IMR-90 (cell line): Measurements from ENCODE around the gene ECT2. TPM values are rescaled to one million over a fixed set of nuclear protein-coding genes. Genes with fewer than 3 reads are reported as not detected.

ENCODE experiments used
- ATAC-seq: fragments of 200-7000 bp; cut with Tn5 transposase; 2 replicates; pipeline ENCODE4 v1.9.1; 2020; ENCODE audit warnings: low read depth, mild to moderate bottlenecking, moderate library complexity
- BruUV-seq: library from RNA; stranded (reverse); fragments of 400-500 nt; replicated peaks from 2 replicates; lab custom pipeline; 2021; lab: Mats Ljungman, UMichigan
- CTCF ChIA-PET: fragments of 300-600 bp; formaldehyde crosslinking; extraction: SDS; loops from one replicate; lab custom pipeline; 2021; ENCODE audit warnings: antibody characterized with exemption; lab: Yijun Ruan, JAX
- POLR2A ChIA-PET: fragments of 300-600 bp; sonication (Branson Sonifier 250); formaldehyde crosslinking; loops from one replicate; lab custom pipeline; 2022; ENCODE audit warnings: antibody characterized with exemption; ENCODE audit not compliant: unreplicated experiment; lab: Charles Lee
- DNase-seq: peaks from one replicate; pipeline ENCODE4 v3.0.0; 2013
- H2AFZ ChIP-seq: replicated peaks from 2 replicates; pipeline ENCODE3; 2013; ENCODE audit warnings: low read length, mild to moderate bottlenecking; ENCODE audit not compliant: poor library complexity
- H2AK5ac ChIP-seq: 2 replicates; pipeline ENCODE4 v1.6.1; 2013; ENCODE audit warnings: low read depth, low read length, inconsistent platforms
- H2AK9ac ChIP-seq: replicated peaks from 2 replicates; pipeline ENCODE3; 2013; ENCODE audit warnings: mild to moderate bottlenecking, low read depth, low read length, moderate library complexity; ENCODE audit not compliant: poor library complexity
- H2BK120ac ChIP-seq: 2 replicates; pipeline ENCODE4 v1.6.1; 2013; ENCODE audit warnings: low read depth, low read length, inconsistent platforms
- H2BK15ac ChIP-seq: 3 replicates; pipeline ENCODE4 v1.6.1; 2013; ENCODE audit warnings: low read depth, low read length, inconsistent platforms
- H2BK20ac ChIP-seq: 2 replicates; pipeline ENCODE4 v1.6.1; 2013; ENCODE audit warnings: low read depth, mild to moderate bottlenecking, inconsistent platforms, low read length, moderate library complexity
- H2BK5ac ChIP-seq: 2 replicates; pipeline ENCODE4 v1.6.1; 2013; ENCODE audit warnings: mild to moderate bottlenecking, low read depth, low read length, inconsistent platforms; ENCODE audit not compliant: poor library complexity, severe bottlenecking
- H3K14ac ChIP-seq: replicated peaks from 2 replicates; pipeline ENCODE4 v1.6.1; 2013; ENCODE audit warnings: low read depth, low read length, inconsistent platforms
- H3K18ac ChIP-seq: 2 replicates; pipeline ENCODE4 v1.6.1; 2013; ENCODE audit warnings: low read depth, low read length, control low read depth
- H3K23ac ChIP-seq: 2 replicates; pipeline ENCODE4 v1.6.1; 2013; ENCODE audit warnings: low read depth, low read length, inconsistent platforms
- H3K27ac ChIP-seq: 2 replicates; pipeline ENCODE4 v1.5.1; 2013; ENCODE audit warnings: mild to moderate bottlenecking, control low read depth, low read length; ENCODE audit not compliant: insufficient read depth
- H3K27me3 ChIP-seq: 2 replicates; pipeline ENCODE4 v1.6.1; 2013; ENCODE audit warnings: low read length; ENCODE audit not compliant: control insufficient read depth, insufficient read depth
- H3K36me3 ChIP-seq: 2 replicates; pipeline ENCODE4 v1.6.1; 2013; ENCODE audit warnings: low read length, mixed read lengths; ENCODE audit not compliant: control insufficient read depth, insufficient read depth
- H3K4ac ChIP-seq: 2 replicates; pipeline ENCODE4 v1.6.1; 2013; ENCODE audit warnings: low read depth, low read length, inconsistent platforms
- H3K4me1 ChIP-seq: 2 replicates; pipeline ENCODE4 v1.6.1; 2013; ENCODE audit warnings: low read length, mixed read lengths; ENCODE audit not compliant: control insufficient read depth, insufficient read depth
- H3K4me2 ChIP-seq: 2 replicates; pipeline ENCODE4 v1.6.1; 2013; ENCODE audit warnings: low read depth, mild to moderate bottlenecking, control low read depth, low read length, moderate library complexity
- H3K4me3 ChIP-seq: 2 replicates; pipeline ENCODE4 v1.5.1; 2013; ENCODE audit warnings: low read depth, mild to moderate bottlenecking, control low read depth, low read length, moderate library complexity; ENCODE audit not compliant: insufficient read depth
- H3K56ac ChIP-seq: 2 replicates; pipeline ENCODE4 v1.6.1; 2013; ENCODE audit warnings: low read length, inconsistent platforms; ENCODE audit not compliant: insufficient read depth; ENCODE audit errors: extremely low read depth
- H3K79me1 ChIP-seq, 2 experiments: 2 replicates each; pipeline ENCODE4 v1.6.1; 2013; ENCODE audit warnings: low read length in 2 of 2, inconsistent platforms in 1 of 2, low read depth in 1 of 2
- H3K9ac ChIP-seq: 2 replicates; pipeline ENCODE4 v1.6.1; 2013; ENCODE audit warnings: low read depth, low read length, control low read depth
- H3K9me1 ChIP-seq: 2 replicates; pipeline ENCODE4 v1.6.1; 2013; ENCODE audit warnings: low read length, inconsistent platforms; ENCODE audit not compliant: insufficient read depth
- H3K9me3 ChIP-seq: 2 replicates; pipeline ENCODE4 v1.6.1; 2013; ENCODE audit warnings: low read length; ENCODE audit not compliant: control insufficient read depth, insufficient read depth
- H4K20me1 ChIP-seq: 2 replicates; pipeline ENCODE4 v1.6.1; 2013; ENCODE audit warnings: low read length, inconsistent platforms; ENCODE audit not compliant: insufficient read depth
- H4K5ac ChIP-seq: 2 replicates; pipeline ENCODE4 v1.6.1; 2013; ENCODE audit warnings: mild to moderate bottlenecking, low read depth, low read length, control low read depth
- H4K8ac ChIP-seq, 2 experiments: 2 replicates each; pipeline ENCODE4 v1.6.1; 2013; ENCODE audit warnings: low read depth in 2 of 2, low read length in 2 of 2, control low read depth in 1 of 2, inconsistent platforms in 1 of 2
- H4K91ac ChIP-seq: 2 replicates; pipeline ENCODE4 v1.6.1; 2013; ENCODE audit warnings: low read depth, low read length, inconsistent platforms; ENCODE audit not compliant: insufficient read depth
- POLR2A ChIP-seq: IDR thresholded peaks from 2 replicates; pipeline ENCODE4 v1.6.1; 2012; ENCODE audit warnings: mild to moderate bottlenecking, low read depth, low read length
- RFX5 ChIP-seq: IDR thresholded peaks from 2 replicates; pipeline ENCODE4 v1.8.0; 2012; ENCODE audit warnings: low read depth, mild to moderate bottlenecking, low read length, moderate library complexity
- WGBS, 2 experiments: methylation state at CpG; one replicate each; pipeline versions ENCODE4 v1.1.5 to v1.1.7; 2013; ENCODE audit warnings: missing lambda C conversion rate in 2 of 2; ENCODE audit not compliant: insufficient read length in 1 of 2; ENCODE audit errors: extremely low coverage in 2 of 2; 5-methylcytosine and 5-hydroxymethylcytosine counted together
- dilution Hi-C: fragments of 300-500 bp; cut with HindIII; formaldehyde crosslinking; loops from one replicate; pipeline ENCODE4 v1.14.3; 2018; ENCODE audit warnings: low sequenced_read_pairs; ENCODE audit not compliant: unreplicated experiment
- in situ Hi-C: fragments of 300-500 bp; cut with MboI; formaldehyde crosslinking; loops from 3 replicates; pipeline ENCODE4 v1.14.3; 2019; ENCODE audit warnings: low sequenced_read_pairs, inconsistent platforms, mixed read lengths
- intact Hi-C: fragments of 100-400 bp; cut with micrococcal nuclease; formaldehyde crosslinking; loops from 2 replicates; pipeline ENCODE4 v1.10.0; 2022
- polyA plus RNA-seq, 3 experiments: library from polyadenylated mRNA; depleted of rRNA; stranded (reverse); fragments of >200 nt; gene quantifications; 2 replicates each; pipeline ENCODE4 v1.2.3, GENCODE V29; 2012; ENCODE audit warnings: low replicate concordance in 1 of 3
- total RNA-seq: library from RNA; depleted of rRNA; stranded (reverse); fragments of >200 nt; gene quantifications from 2 replicates; pipeline ENCODE4 v1.2.3, GENCODE V29; 2012

The ECT2 gene
- total and polyA plus RNA-seq, 2 of the 4 experiments (the other 2 are of a cell fraction) = 18.1 to 37.8 TPM

DNA sequence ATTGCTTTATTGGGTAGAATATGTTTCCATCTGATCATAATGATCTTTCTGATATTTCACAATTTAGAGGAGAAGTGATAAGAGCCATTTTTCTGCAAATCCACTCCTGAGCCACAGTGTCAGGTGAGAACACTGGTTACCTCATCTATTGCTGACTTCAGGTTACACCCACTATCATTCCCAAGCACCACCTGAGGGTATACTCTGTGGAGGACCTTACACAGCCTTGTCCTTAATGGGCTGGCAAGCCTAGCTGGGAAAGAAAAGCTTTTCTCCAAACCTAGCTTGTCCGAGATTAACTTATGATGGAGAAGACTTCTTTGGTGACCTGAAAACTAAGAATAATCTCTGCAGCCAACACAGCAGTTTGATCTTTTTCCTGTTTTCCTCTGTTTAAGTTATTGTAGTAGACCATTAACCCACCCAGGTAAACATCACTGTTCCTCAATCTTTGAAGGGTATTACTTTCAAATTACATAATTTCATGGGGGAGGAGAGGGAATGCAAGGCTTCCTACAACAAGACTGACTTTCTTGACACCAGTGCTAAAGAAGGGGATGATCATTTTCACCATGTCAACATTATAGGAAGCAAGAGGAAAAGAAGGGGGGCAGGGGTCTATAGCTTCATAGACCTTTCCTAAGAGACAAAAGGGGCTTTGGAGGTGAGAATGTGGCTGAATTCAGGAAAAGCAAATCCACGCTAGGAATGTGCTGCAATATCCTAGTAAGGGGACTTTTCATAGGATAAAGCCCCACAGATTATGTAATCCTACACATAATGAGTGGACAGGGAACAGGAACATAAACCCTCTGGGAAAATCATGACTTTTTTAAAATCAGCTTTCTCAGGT lies 41.4 kb upstream of the ECT2 start:
- Histone ChIP-seq H3K56ac (no peak overlapping the region), H3K23ac (peak overlapping the region; percentile 79), H3K9ac (no peak overlapping the region; the same call in 1 of the 2 replicates), H3K18ac (no peak overlapping the region), H3K79me1 (peaks cover 18 to 53% of the 10 kb centered on the region in 2 experiments), H4K91ac (no peak overlapping the region), H3K9me3 (no peaks in the 10 kb centered on the region), H3K4ac (0 out of 2 replicates have a peak overlapping the region, but pooled peaks have one; percentile 19), H3K4me3 (peak overlapping the region; percentile 77; the same call in 1 of the 2 replicates), H2BK5ac (peak overlapping the region; percentile 27), H2AK9ac (no peak overlapping the region), H2BK120ac (no peak overlapping the region), H2BK15ac (no peak overlapping the region), H4K8ac (no peak overlapping the region; a peak in 1 of 4 replicates), H3K36me3 (no peaks in the 10 kb centered on the region), H3K27ac (no peak overlapping the region), H3K4me2 (peak overlapping the region; percentile 97; the same call in 1 of the 2 replicates), H2AFZ (no peak overlapping the region), H4K20me1 (no peaks in the 10 kb centered on the region; the same call in 1 of the 2 replicates), H3K14ac (peak overlapping the region; percentile 30), H4K5ac (no peak overlapping the region; the same call in 1 of the 2 replicates), H3K27me3 (no peaks in the 10 kb centered on the region), H3K4me1 (peaks cover 10% of the 10 kb centered on the region), H3K9me1 (peaks cover 7% of the 10 kb centered on the region; the same call in 1 of the 2 replicates), H2AK5ac (peak overlapping the region; percentile 12; the same call in 1 of the 2 replicates), H2BK20ac (no peak overlapping the region)
- dilution Hi-C loops (no loop called here), intact Hi-C loops (no loop called here), in situ Hi-C loops (no loop called here)
- no peak for ATAC-seq
- no CpG with 5 or more reads among the region's 2 CpGs for WGBS, 2 experiments
- DNase-seq = peak; percentile 12
- 0 out of 2 replicates have a peak, but pooled peaks have one; percentile 19 for TF ChIP-seq POLR2A
- no peak for TF ChIP-seq RFX5
- ChIA-PET POLR2A (no interaction called here), CTCF (interaction anchor here (2.7 kb wide), 1 partner anchor 36 kb away, joined by 18 read pairs; no protein-coding TSS in a partner anchor)
- no TSS peak for BruUV-seq
